OCI-LY1 (cell line): Measurements from ENCODE around the gene MAD1L1.

ENCODE experiments used
- H2AFZ ChIP-seq: fragments of 200-600 bp; sonication (generic), shearing (Covaris generic); 2 replicates; pipeline ENCODE4 v1.6.0; 2014; ENCODE audit warnings: antibody characterized with exemption, mild to moderate bottlenecking, low read length
- H3F3A ChIP-seq: fragments of 200-600 bp; sonication (generic), shearing (Covaris generic); 2 replicates; pipeline ENCODE4 v1.6.0; 2014; ENCODE audit warnings: mild to moderate bottlenecking, antibody characterized with exemption, low read length, moderate library complexity; ENCODE audit not compliant: insufficient read depth
- H3K27ac ChIP-seq: fragments of 200-600 bp; sonication (generic); 2 replicates; pipeline ENCODE4 v1.5.1; 2014; ENCODE audit warnings: low read length, mixed run types, mild to moderate bottlenecking, low read depth; ENCODE audit not compliant: poor library complexity, severe bottlenecking
- H3K27me3 ChIP-seq: fragments of 200-600 bp; sonication (generic); 2 replicates; pipeline ENCODE4 v1.6.0; 2014; ENCODE audit warnings: antibody characterized with exemption, mild to moderate bottlenecking, low read length, moderate library complexity; ENCODE audit not compliant: insufficient read depth
- H3K36me3 ChIP-seq: fragments of 200-600 bp; sonication (generic); 2 replicates; pipeline ENCODE4 v1.6.1; 2014; ENCODE audit warnings: mild to moderate bottlenecking, antibody characterized with exemption, low read length, moderate library complexity, mixed read lengths; ENCODE audit not compliant: insufficient read depth
- H3K4me1 ChIP-seq: fragments of 200-600 bp; sonication (generic); 2 replicates; pipeline ENCODE4 v1.5.1; 2014; ENCODE audit warnings: mild to moderate bottlenecking, low read length, moderate library complexity; ENCODE audit not compliant: insufficient read depth, severe bottlenecking
- H3K4me2 ChIP-seq: fragments of 200-600 bp; sonication (generic), shearing (Covaris generic); 2 replicates; pipeline ENCODE4 v1.6.1; 2014; ENCODE audit warnings: low read length
- H3K4me3 ChIP-seq: fragments of 200-600 bp; sonication (generic); 2 replicates; pipeline ENCODE4 v1.5.1; 2014; ENCODE audit warnings: low read length, low read depth, mild to moderate bottlenecking, mixed read lengths; ENCODE audit not compliant: poor library complexity, severe bottlenecking
- H3K79me2 ChIP-seq: fragments of 200-600 bp; shearing (Covaris generic); 2 replicates; pipeline ENCODE4 v1.6.1; 2016; ENCODE audit warnings: mixed run types, low read length, mixed read lengths; ENCODE audit not compliant: insufficient read depth
- H3K9ac ChIP-seq: fragments of 200-600 bp; sonication (generic), shearing (Covaris generic); 2 replicates; pipeline ENCODE4 v1.6.1; 2014; ENCODE audit warnings: mild to moderate bottlenecking, low read length, mixed read lengths
- H3K9me2 ChIP-seq: fragments of 200-600 bp; sonication (generic), shearing (Covaris generic); 2 replicates; pipeline ENCODE4 v1.6.1; 2014; ENCODE audit warnings: low read depth, mild to moderate bottlenecking, low read length, mixed read lengths
- H3K9me3 ChIP-seq: fragments of 200-600 bp; shearing (Covaris generic); 2 replicates; pipeline ENCODE4 v1.6.1; 2014; ENCODE audit warnings: low read length, mixed read lengths
- H4K20me1 ChIP-seq: fragments of 200-600 bp; sonication (generic), shearing (Covaris generic); 2 replicates; pipeline ENCODE4 v1.6.0; 2016; ENCODE audit warnings: mild to moderate bottlenecking, low read length; ENCODE audit not compliant: insufficient read depth
- EZH2 ChIP-seq: fragments of 200-600 bp; sonication (generic), shearing (Covaris generic); IDR thresholded peaks from 2 replicates; pipeline ENCODE4 v1.8.0; 2017; ENCODE audit warnings: borderline replicate concordance, mixed run types, mild to moderate bottlenecking, antibody characterized with exemption, low read length, moderate library complexity, mixed read lengths
- TF ChIP-seq, protein P1 (sequence below): fragments of 200-600 bp; sonication (generic), shearing (Covaris generic); IDR thresholded peaks from 2 replicates; pipeline ENCODE4 v1.5.1; 2017; ENCODE audit warnings: mild to moderate bottlenecking, antibody characterized with exemption, low read length, moderate library complexity, mixed read lengths

The MAD1L1 gene

DNA sequence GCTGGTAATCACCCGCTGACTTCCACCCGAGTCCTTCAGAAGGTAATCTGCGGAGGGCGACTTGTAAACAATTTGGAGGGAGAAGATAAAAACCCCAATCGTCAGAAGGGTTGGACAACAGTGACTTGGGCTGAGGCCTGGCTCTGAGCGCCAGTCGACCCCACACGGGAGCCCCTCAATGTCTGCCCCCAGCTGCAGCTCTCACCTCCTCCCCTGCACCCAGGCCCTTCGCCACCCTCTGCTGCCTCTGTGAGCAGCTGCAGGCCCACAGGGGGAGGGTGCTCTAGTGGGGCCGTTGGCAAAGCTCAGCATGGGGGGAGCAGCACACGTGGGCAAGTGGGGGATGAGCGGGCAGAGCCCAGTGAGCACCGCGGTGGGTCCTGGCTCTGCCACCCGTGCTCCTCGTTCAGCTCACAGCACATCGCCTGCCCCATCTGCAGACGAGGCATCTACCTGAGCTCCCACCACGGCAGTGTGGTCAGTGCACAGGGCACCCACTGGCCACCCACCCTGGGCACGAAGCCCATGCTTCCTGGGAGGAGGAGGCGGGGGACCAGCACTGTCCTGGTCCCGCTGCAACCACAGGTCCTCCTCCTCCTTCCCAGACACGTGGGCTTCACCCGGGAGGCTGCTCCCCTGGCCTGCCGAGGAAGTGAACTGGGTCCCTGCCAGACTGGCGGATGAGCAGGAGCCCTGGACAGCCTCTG, 282.1 kb downstream of the MAD1L1 start:
- TF ChIP-seq, protein P1, sequence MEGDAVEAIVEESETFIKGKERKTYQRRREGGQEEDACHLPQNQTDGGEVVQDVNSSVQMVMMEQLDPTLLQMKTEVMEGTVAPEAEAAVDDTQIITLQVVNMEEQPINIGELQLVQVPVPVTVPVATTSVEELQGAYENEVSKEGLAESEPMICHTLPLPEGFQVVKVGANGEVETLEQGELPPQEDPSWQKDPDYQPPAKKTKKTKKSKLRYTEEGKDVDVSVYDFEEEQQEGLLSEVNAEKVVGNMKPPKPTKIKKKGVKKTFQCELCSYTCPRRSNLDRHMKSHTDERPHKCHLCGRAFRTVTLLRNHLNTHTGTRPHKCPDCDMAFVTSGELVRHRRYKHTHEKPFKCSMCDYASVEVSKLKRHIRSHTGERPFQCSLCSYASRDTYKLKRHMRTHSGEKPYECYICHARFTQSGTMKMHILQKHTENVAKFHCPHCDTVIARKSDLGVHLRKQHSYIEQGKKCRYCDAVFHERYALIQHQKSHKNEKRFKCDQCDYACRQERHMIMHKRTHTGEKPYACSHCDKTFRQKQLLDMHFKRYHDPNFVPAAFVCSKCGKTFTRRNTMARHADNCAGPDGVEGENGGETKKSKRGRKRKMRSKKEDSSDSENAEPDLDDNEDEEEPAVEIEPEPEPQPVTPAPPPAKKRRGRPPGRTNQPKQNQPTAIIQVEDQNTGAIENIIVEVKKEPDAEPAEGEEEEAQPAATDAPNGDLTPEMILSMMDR: 0 out of 2 replicates have a peak, but pooled peaks have one; percentile 8
- TF ChIP-seq EZH2: no peak
- Histone ChIP-seq H3K9me2 (no peaks in the 10 kb centered on the region), H3K9ac (peak overlapping the region; percentile 25; the same call in 1 of the 2 replicates), H3K4me1 (peaks cover 23% of the 10 kb centered on the region), H3K36me3 (0 out of 2 replicates have a peak, but pooled peaks cover 4% of the 10 kb centered on the region), H3K4me3 (no peak overlapping the region), H3K4me2 (peak overlapping the region; percentile 14; the same call in 1 of the 2 replicates), H3K9me3 (no peaks in the 10 kb centered on the region), H4K20me1 (no peaks in the 10 kb centered on the region), H2AFZ (no peak overlapping the region), H3K27ac (peak overlapping the region; percentile 86), H3K27me3 (no peaks in the 10 kb centered on the region), H3F3A (no peaks in the 10 kb centered on the region), H3K79me2 (no peaks in the 10 kb centered on the region)

DNA sequence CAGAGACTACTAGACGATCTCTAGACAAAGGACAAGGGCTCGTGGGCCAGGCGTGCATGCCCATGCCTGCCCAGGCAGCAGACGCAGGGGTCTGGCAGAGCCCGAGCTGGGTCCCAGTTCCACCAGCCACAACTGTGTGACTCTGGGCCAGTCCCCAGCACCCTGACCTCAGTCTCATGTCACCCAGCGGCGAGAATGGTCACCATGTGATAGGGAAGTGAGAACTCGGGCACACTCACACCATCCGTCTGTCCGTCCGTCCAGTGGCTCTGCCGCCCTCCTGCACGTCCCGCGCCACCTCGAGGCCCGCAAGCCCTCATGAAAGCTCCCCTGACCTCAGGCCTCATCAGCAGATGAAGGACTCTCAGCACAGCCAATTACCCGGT, 282.7 kb downstream of the MAD1L1 start:
- no peaks in the 10 kb centered on the region for H3K79me2 ChIP-seq
- H3K4me3 ChIP-seq: no peak overlapping the region
- H3K27me3 ChIP-seq: no peaks in the 10 kb centered on the region
- H2AFZ ChIP-seq: no peak overlapping the region
- 0 out of 2 replicates have a peak, but pooled peaks cover 4% of the 10 kb centered on the region for H3K36me3 ChIP-seq
- peak overlapping the region; percentile 16; the same call in 1 of the 2 replicates for H3K9ac ChIP-seq
- no peaks in the 10 kb centered on the region for H4K20me1 ChIP-seq
- no peaks in the 10 kb centered on the region for H3K9me3 ChIP-seq
- peaks cover 23% of the 10 kb centered on the region for H3K4me1 ChIP-seq
- peak overlapping the region; percentile 14; the same call in 1 of the 2 replicates for H3K4me2 ChIP-seq
- H3F3A ChIP-seq: no peaks in the 10 kb centered on the region
- H3K9me2 ChIP-seq: no peaks in the 10 kb centered on the region
- TF ChIP-seq, protein P1: no peak
- no peak for TF ChIP-seq EZH2
- H3K27ac ChIP-seq: peak overlapping the region; percentile 86

DNA sequence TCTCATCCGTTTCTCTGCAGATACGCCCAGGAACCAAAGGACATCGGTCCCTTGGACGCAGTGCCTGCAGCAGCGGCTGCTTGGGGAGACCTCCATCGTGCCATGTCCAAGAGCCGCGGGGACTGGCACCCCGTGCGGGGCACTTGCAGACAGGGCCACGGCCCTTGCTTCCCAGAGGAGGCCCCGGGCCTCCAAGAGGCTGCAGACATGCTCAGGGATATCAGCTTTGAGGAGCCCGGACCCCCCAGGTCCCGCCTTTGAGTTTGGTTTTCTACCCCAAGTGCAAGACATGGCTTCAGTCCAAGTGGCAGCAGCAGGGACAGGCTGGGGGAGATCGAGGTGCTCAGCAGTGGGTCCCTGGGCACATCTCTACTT, 283.1 kb downstream of the MAD1L1 start:
- Histone ChIP-seq H4K20me1 (no peaks in the 10 kb centered on the region), H3K4me1 (peaks cover 23% of the 10 kb centered on the region), H3K27me3 (no peaks in the 10 kb centered on the region), H3K27ac (peak overlapping the region; percentile 86), H2AFZ (no peak overlapping the region), H3K4me2 (no peak overlapping the region), H3K9ac (no peak overlapping the region; the same call in 1 of the 2 replicates), H3K9me2 (no peaks in the 10 kb centered on the region), H3K9me3 (no peaks in the 10 kb centered on the region), H3K36me3 (0 out of 2 replicates have a peak, but pooled peaks cover 4% of the 10 kb centered on the region), H3K4me3 (no peak overlapping the region), H3F3A (no peaks in the 10 kb centered on the region), H3K79me2 (no peaks in the 10 kb centered on the region)
- TF ChIP-seq EZH2: no peak
- TF ChIP-seq, protein P1: no peak
